Liver (tissue), 3 donors: Measurements from ENCODE around the gene CS.

Experiments used
- EGR1 ChIP-seq, 2 donors: IDR thresholded peaks; 2 replicates each; pipeline ENCODE4 v1.6.1; 2016 to 2018; ENCODE audit warnings: antibody characterized with exemption in 2 of 2, low read depth in 2 of 2
- FOXA1 ChIP-seq: IDR thresholded peaks from 2 replicates; pipeline ENCODE4 v1.6.1; 2016; ENCODE audit warnings: antibody characterized with exemption
- HNF4G ChIP-seq: IDR thresholded peaks from 2 replicates; pipeline ENCODE4 v1.6.1; 2016; ENCODE audit warnings: antibody characterized with exemption
- SP1 ChIP-seq: IDR thresholded peaks from 2 replicates; pipeline ENCODE4 v1.6.1; 2018; ENCODE audit warnings: antibody characterized with exemption, mild to moderate bottlenecking
- TF ChIP-seq, protein P1 (sequence below): fragments of 150-350 bp; IDR thresholded peaks from 2 replicates; pipeline ENCODE4 v1.5.1; 2017; ENCODE audit warnings: improper control_type of control experiment, low read depth, low read length; ENCODE audit not compliant: missing input control
- donor health status: healthy.
- donor health status: healthy.

DNA sequence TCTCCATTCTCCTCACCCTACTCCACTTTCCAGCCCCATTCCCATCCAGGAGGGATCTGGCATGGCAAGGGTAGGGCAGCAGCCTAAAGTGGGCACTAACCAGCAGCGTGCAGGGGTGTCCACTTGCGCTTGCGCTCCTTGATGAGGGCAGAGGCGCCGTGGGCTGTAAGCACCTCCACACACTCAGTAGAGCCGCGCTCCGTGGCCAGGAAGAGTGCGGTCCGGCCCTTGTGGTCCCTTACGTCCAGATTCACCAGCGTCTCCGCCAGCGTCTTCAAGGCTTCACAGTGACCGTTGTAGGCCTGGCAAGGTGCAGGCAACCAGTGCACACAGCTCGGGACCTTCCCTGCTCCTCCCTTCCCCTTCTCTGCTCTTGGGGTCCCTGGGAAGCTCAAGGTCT lies 52.2 kb downstream of the CS start:
- TF ChIP-seq EGR1 (IDR thresholded peaks at IDR 0.05; ENCODE audit: low read depth in 2 of 2) (no peak), HNF4G (no peak), FOXA1 (no peak), SP1 (no peak)
- TF ChIP-seq, protein P1, sequence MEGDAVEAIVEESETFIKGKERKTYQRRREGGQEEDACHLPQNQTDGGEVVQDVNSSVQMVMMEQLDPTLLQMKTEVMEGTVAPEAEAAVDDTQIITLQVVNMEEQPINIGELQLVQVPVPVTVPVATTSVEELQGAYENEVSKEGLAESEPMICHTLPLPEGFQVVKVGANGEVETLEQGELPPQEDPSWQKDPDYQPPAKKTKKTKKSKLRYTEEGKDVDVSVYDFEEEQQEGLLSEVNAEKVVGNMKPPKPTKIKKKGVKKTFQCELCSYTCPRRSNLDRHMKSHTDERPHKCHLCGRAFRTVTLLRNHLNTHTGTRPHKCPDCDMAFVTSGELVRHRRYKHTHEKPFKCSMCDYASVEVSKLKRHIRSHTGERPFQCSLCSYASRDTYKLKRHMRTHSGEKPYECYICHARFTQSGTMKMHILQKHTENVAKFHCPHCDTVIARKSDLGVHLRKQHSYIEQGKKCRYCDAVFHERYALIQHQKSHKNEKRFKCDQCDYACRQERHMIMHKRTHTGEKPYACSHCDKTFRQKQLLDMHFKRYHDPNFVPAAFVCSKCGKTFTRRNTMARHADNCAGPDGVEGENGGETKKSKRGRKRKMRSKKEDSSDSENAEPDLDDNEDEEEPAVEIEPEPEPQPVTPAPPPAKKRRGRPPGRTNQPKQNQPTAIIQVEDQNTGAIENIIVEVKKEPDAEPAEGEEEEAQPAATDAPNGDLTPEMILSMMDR, result no peak
